ENCODE data around the gene MEGF10.

The MEGF10 gene

GRCh38 chr5:127430627-127431026 lies 140.0 kb downstream of the MEGF10 start:
- Histone ChIP-seq H3K27me3 (ENCODE audit: insufficient read depth, low read length) (no peaks in the 10 kb centered on the region), H3K36me3 (ENCODE audit: insufficient read depth, low read length) (no peaks in the 10 kb centered on the region), H3K4me1 (ENCODE audit: insufficient read depth, low read length) (peaks cover 25% of the 10 kb centered on the region), H3K4me3 (ENCODE audit: low read length) (no peak overlapping the region), H3K9me3 (ENCODE audit: low read length) (no peaks in the 10 kb centered on the region), H2AFZ (ENCODE audit: low read depth, low read length) (no peak overlapping the region)

GRCh38 chr5:127431977-127432585 lies 141.5 kb downstream of the MEGF10 start:
- Histone ChIP-seq H3K27me3 (ENCODE audit: insufficient read depth, low read length) (no peaks in the 10 kb centered on the region), H3K36me3 (ENCODE audit: insufficient read depth, low read length) (no peaks in the 10 kb centered on the region), H3K4me1 (ENCODE audit: insufficient read depth, low read length) (peaks cover 25% of the 10 kb centered on the region), H2AFZ (ENCODE audit: low read depth, low read length) (no peak overlapping the region), H3K4me3 (ENCODE audit: low read length) (no peak overlapping the region), H3K9me3 (ENCODE audit: low read length) (no peaks in the 10 kb centered on the region)

- no peaks in the 10 kb centered on the region for H3K9me3 ChIP-seq (ENCODE audit: low read length)
- no peaks in the 10 kb centered on the region for H3K36me3 ChIP-seq (ENCODE audit: insufficient read depth, low read length)
- no peaks in the 10 kb centered on the region for H3K27me3 ChIP-seq (ENCODE audit: insufficient read depth, low read length)
Measured at GRCh38 chr5:127433526-127433925, 142.9 kb downstream of the MEGF10 start.

GRCh38 chr5:127434588-127434987 lies 144.0 kb downstream of the MEGF10 start:
- H3K9me3 ChIP-seq (ENCODE audit: low read length): no peaks in the 10 kb centered on the region
- no peaks in the 10 kb centered on the region for H3K27me3 ChIP-seq (ENCODE audit: insufficient read depth, low read length)

More at GRCh38 chr5:127433526-127433925, 142.9 kb downstream of the MEGF10 start:
- Histone ChIP-seq H3K4me1 (ENCODE audit: insufficient read depth, low read length) (peaks cover 14% of the 10 kb centered on the region), H2AFZ (ENCODE audit: low read depth, low read length) (no peak overlapping the region), H3K4me3 (ENCODE audit: low read length) (no peak overlapping the region)

GRCh38 chr5:127435821-127436220 lies 145.2 kb downstream of the MEGF10 start:
- no peaks in the 10 kb centered on the region for H3K27me3 ChIP-seq (ENCODE audit: insufficient read depth, low read length)
- peaks cover 5% of the 10 kb centered on the region for H3K4me1 ChIP-seq (ENCODE audit: insufficient read depth, low read length)
- H3K4me3 ChIP-seq (ENCODE audit: low read length): no peak overlapping the region
- no peak overlapping the region for H2AFZ ChIP-seq (ENCODE audit: low read depth, low read length)
- no peaks in the 10 kb centered on the region for H3K9me3 ChIP-seq (ENCODE audit: low read length)
- no peaks in the 10 kb centered on the region for H3K36me3 ChIP-seq (ENCODE audit: insufficient read depth, low read length)

More at GRCh38 chr5:127434588-127434987, 144.0 kb downstream of the MEGF10 start:
- peaks cover 5% of the 10 kb centered on the region for H3K4me1 ChIP-seq (ENCODE audit: insufficient read depth, low read length)
- no peaks in the 10 kb centered on the region for H3K36me3 ChIP-seq (ENCODE audit: insufficient read depth, low read length)
- no peak overlapping the region for H2AFZ ChIP-seq (ENCODE audit: low read depth, low read length)
- no peak overlapping the region for H3K4me3 ChIP-seq (ENCODE audit: low read length)

GRCh38 chr5:127439644-127440043 lies 149.0 kb downstream of the MEGF10 start:
- Histone ChIP-seq H3K4me3 (ENCODE audit: low read length) (no peak overlapping the region), H3K36me3 (ENCODE audit: insufficient read depth, low read length) (peaks cover 2% of the 10 kb centered on the region), H3K9me3 (ENCODE audit: low read length) (no peaks in the 10 kb centered on the region), H3K4me1 (ENCODE audit: insufficient read depth, low read length) (no peaks in the 10 kb centered on the region), H2AFZ (ENCODE audit: low read depth, low read length) (no peak overlapping the region), H3K27me3 (ENCODE audit: insufficient read depth, low read length) (no peaks in the 10 kb centered on the region)

GRCh38 chr5:127440831-127441230 lies 150.2 kb downstream of the MEGF10 start:
- peaks cover 2% of the 10 kb centered on the region for H3K36me3 ChIP-seq (ENCODE audit: insufficient read depth, low read length)
- no peak overlapping the region for H2AFZ ChIP-seq (ENCODE audit: low read depth, low read length)
- no peaks in the 10 kb centered on the region for H3K9me3 ChIP-seq (ENCODE audit: low read length)
- H3K4me1 ChIP-seq (ENCODE audit: insufficient read depth, low read length): no peaks in the 10 kb centered on the region
- no peaks in the 10 kb centered on the region for H3K27me3 ChIP-seq (ENCODE audit: insufficient read depth, low read length)
- no peak overlapping the region for H3K4me3 ChIP-seq (ENCODE audit: low read length)

- peaks cover 6% of the 10 kb centered on the region for H3K4me1 ChIP-seq (ENCODE audit: insufficient read depth, low read length)
- H2AFZ ChIP-seq (ENCODE audit: low read depth, low read length): no peak overlapping the region
- H3K9me3 ChIP-seq (ENCODE audit: low read length): no peaks in the 10 kb centered on the region
- H3K27me3 ChIP-seq (ENCODE audit: insufficient read depth, low read length): no peaks in the 10 kb centered on the region
- no peak overlapping the region for H3K4me3 ChIP-seq (ENCODE audit: low read length)
- H3K36me3 ChIP-seq (ENCODE audit: insufficient read depth, low read length): peaks cover 2% of the 10 kb centered on the region
Measured at GRCh38 chr5:127441799-127442484, 151.3 kb downstream of the MEGF10 start.

- Histone ChIP-seq H3K36me3 (ENCODE audit: insufficient read depth, low read length) (peaks cover 13% of the 10 kb centered on the region), H3K4me1 (ENCODE audit: insufficient read depth, low read length) (peaks cover 6% of the 10 kb centered on the region), H3K4me3 (ENCODE audit: low read length) (no peak overlapping the region), H3K9me3 (ENCODE audit: low read length) (no peaks in the 10 kb centered on the region), H2AFZ (ENCODE audit: low read depth, low read length) (no peak overlapping the region), H3K27me3 (ENCODE audit: insufficient read depth, low read length) (no peaks in the 10 kb centered on the region)
Measured at GRCh38 chr5:127444171-127444570, 153.6 kb downstream of the MEGF10 start.

- H3K4me3 ChIP-seq (ENCODE audit: low read length): no peak overlapping the region
- peaks cover 17% of the 10 kb centered on the region for H3K36me3 ChIP-seq (ENCODE audit: insufficient read depth, low read length)
- peaks cover 6% of the 10 kb centered on the region for H3K4me1 ChIP-seq (ENCODE audit: insufficient read depth, low read length)
- no peaks in the 10 kb centered on the region for H3K9me3 ChIP-seq (ENCODE audit: low read length)
- H3K27me3 ChIP-seq (ENCODE audit: insufficient read depth, low read length): no peaks in the 10 kb centered on the region
- H2AFZ ChIP-seq (ENCODE audit: low read depth, low read length): no peak overlapping the region
Measured at GRCh38 chr5:127445328-127445727, 154.7 kb downstream of the MEGF10 start.

GRCh38 chr5:127446626-127447025 lies 156.0 kb downstream of the MEGF10 start:
- H2AFZ ChIP-seq (ENCODE audit: low read depth, low read length): no peak overlapping the region
- peaks cover 6% of the 10 kb centered on the region for H3K4me1 ChIP-seq (ENCODE audit: insufficient read depth, low read length)
- H3K36me3 ChIP-seq (ENCODE audit: insufficient read depth, low read length): peaks cover 20% of the 10 kb centered on the region
- H3K27me3 ChIP-seq (ENCODE audit: insufficient read depth, low read length): no peaks in the 10 kb centered on the region
- H3K4me3 ChIP-seq (ENCODE audit: low read length): no peak overlapping the region
- H3K9me3 ChIP-seq (ENCODE audit: low read length): no peaks in the 10 kb centered on the region

- no peak overlapping the region for H2AFZ ChIP-seq (ENCODE audit: low read depth, low read length)
- H3K27me3 ChIP-seq (ENCODE audit: insufficient read depth, low read length): no peaks in the 10 kb centered on the region
- no peak overlapping the region for H3K4me3 ChIP-seq (ENCODE audit: low read length)
- H3K4me1 ChIP-seq (ENCODE audit: insufficient read depth, low read length): peaks cover 6% of the 10 kb centered on the region
- peaks cover 21% of the 10 kb centered on the region for H3K36me3 ChIP-seq (ENCODE audit: insufficient read depth, low read length)
- H3K9me3 ChIP-seq (ENCODE audit: low read length): no peaks in the 10 kb centered on the region
Measured at GRCh38 chr5:127447827-127448226, 157.2 kb downstream of the MEGF10 start.

GRCh38 chr5:127450046-127450445 lies 159.4 kb downstream of the MEGF10 start:
- H3K36me3 ChIP-seq (ENCODE audit: insufficient read depth, low read length): peaks cover 30% of the 10 kb centered on the region
- no peaks in the 10 kb centered on the region for H3K9me3 ChIP-seq (ENCODE audit: low read length)
- no peaks in the 10 kb centered on the region for H3K27me3 ChIP-seq (ENCODE audit: insufficient read depth, low read length)
- H3K4me1 ChIP-seq (ENCODE audit: insufficient read depth, low read length): peaks cover 6% of the 10 kb centered on the region
- H3K4me3 ChIP-seq (ENCODE audit: low read length): no peak overlapping the region
- H2AFZ ChIP-seq (ENCODE audit: low read depth, low read length): no peak overlapping the region
